Raji (cell line): ENCODE results near the gene MB.

ENCODE experiments used
- POLR2A ChIP-seq: IDR thresholded peaks from 2 replicates; pipeline ENCODE4 v1.6.1; 2011; ENCODE audit warnings: low read depth, low read length, control low read depth; ENCODE audit not compliant: insufficient read depth

Gene MB

DNA sequence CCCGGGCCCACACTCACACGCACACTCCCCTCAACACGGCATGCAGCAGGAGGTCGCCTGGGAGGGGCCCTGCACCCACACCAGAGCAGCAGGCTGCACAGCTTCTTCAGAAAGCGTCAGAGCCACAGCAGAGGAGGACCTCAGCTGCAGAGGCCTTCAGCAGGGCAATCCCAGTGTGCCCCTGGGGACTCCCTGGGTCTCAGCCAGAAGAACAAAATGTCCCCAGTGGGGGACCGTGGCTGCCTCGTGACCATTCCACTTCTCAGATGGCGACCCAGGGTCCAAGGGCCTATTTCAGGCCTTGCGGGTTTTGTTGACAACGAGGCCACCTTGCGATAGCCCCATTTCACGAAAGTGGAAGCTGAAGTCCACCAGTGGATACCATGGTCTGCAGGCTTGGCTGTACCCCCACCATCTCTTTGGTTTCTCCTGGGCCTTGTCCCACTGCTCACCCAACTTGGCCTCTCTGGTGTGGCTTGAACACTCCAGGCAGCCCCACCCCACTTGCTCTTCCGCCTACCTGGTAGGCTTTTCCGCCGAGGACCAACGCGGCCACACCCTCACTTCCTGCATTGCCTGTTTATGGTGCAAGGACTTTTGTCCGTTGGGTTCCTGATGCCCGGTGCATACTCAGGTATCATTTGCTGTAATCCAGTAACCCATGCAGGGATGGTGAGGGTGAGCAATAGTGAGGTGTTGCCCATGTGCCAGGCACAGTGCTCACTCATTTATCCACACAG lies 38.1 kb downstream of the MB start:
- no peak for TF ChIP-seq POLR2A

DNA sequence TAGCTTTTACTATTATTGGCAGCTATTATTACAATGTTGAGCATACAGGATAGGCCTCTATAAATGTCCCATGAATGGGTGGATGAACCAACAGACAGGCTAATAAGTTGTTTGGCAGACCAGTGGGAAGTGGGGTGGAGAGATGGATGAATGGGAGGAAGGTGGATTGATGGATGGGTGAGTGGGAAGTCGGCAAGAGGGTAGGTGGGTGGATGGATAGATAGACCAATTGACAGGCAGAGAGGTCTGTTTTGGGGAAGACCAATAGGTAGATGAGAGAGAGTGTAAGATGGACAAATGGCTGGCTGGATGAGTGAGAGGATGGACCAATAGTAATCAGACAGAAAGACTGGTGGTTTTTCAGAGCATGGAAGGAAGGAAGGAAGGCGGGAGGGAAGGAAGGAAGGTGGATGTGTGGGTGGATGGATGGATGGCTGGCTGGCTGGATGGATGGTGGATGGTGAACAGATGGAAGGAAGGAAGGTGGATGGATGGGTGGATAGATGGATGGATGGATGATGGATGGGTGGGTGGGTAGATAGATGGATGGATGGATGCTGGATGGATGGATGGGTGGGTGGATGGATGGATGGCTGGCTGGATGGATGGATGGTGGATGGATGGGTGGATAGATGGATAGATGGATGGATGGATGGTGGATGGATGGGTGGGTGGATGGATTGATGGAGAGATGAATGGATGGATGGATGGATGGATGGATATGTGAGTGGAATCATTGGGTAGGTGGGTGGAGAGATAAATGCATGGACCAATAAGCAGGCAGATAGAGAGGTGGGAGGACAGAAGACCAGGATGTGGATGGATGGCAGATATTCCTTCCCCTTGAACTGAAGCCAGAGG lies 39.1 kb downstream of the MB start:
- TF ChIP-seq POLR2A = no peak

DNA sequence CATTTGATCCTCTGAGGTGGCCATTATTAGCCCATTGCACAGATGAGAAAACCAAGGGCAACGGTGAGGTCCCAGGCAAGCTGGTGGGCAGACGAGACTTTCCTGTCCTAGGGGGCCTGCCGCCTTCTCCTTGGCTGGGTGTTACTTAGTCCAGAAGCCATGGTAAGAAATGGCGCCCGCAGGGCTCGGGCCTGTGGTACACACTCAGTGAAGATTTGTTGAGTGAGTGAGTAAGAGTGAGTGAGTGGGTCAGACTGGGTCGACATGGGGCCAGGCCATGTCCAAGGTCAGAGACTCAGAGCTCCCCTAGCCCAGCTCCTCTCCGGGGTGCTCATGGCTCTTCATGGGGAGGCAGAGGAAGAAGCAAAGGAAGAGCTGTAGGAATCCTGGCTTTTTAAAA lies 40.5 kb downstream of the MB start:
- TF ChIP-seq POLR2A = no peak

- no peak for TF ChIP-seq POLR2A
These were observed 41.9 kb downstream of the MB start for GRCh38 chr22:35575116-35575748.

- TF ChIP-seq POLR2A = no peak
These were observed 44.6 kb downstream of the MB start for GRCh38 chr22:35572556-35572955.

DNA sequence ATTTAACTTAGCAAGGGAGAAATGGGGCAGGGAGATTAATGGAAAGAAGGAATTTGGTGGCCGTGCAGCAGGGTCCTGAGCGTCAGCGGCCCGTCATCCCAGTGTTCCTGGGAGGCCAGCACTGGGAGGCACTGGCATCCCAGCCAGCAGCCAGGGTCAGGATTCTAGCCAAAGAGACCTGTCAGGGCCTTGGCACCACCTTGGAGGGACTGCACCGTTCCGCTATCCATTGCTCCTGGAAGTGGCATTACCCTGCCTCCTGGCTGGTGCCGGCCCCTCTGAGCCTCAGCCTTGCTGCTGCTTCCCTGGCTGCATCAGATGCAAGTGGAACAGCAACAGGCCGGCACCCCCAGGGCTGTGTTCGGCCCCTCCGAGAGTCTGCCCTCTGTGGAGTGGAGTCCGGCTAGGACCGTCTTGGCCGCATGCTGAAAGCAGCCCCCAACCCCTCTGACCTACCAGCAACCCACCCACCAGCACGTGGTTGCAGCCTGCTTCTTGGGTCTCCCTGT lies 46.4 kb downstream of the MB start:
- no peak for TF ChIP-seq POLR2A

- no peak for TF ChIP-seq POLR2A
These were observed 47.2 kb downstream of the MB start for GRCh38 chr22:35569916-35570315.

DNA sequence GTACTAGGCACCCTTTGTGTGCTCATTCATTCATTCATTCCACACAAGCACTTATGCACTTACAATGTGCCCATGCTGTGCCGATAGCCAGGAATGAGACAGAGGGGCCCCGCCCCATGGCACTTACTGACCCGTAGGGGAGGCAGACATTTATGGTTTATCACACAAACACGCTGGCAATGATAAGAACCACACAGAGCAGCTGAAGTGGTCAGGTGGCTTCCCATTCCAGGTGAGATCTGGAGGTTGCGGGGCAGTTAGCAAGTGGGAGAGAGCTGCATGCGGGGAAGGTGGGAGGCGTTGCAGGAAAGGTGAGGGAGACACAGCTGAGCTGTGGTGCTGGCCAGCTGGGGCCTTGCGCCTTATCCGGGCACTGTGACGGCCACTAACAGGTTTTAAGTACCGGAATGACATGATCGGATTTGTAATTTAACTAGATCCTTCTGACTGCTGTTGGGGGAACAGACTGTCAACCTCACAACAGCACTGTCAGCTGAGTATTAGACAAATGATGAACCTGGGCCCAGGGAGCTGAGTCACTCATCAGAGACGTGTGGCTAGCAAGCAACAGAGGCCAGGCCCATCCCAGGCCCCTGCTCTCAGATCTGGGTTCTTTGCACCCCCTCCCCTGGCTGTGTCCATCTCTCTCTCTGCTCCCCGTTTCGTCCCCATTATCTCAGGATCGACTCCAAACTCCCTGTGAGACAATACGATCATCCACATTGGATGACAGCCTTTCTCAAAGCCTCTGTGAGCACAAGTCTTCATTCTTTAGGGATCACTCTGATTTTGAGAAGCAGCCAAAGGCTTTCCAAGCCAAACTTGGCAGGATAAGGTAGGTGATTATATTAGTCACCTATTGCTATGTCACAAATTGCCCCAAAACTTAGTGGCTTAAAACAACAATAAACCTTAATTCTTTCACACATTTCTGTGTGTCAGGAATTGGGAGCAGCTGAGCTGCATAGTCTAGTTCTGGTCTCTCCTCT lies 48.1 kb downstream of the MB start:
- TF ChIP-seq POLR2A = no peak

GRCh38 chr22:35567351-35568141 lies 49.6 kb downstream of the MB start:
- TF ChIP-seq POLR2A = no peak

GRCh38 chr22:35564975-35565867 lies 51.9 kb downstream of the MB start:
- TF ChIP-seq POLR2A = no peak

DNA sequence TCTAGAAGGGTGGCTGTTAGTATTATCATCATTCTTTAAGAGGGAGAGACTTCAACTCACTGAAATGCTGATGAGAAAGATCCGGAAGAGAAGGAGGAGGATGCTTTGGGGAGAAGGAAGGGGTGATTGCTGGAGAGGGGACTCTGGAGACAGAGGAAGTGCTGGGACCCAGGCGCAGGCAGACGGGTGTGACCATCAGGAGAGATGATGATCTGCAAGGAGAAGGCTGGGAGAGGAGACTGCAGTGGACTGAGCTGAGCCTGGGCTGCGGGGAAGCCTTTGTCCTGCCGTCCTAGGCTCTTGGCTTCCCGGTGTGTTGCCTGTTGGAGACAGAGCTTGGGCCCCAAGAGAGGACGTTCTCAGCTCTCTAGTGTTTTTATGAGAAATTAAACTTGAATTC lies 53.9 kb downstream of the MB start:
- no peak for TF ChIP-seq POLR2A

DNA sequence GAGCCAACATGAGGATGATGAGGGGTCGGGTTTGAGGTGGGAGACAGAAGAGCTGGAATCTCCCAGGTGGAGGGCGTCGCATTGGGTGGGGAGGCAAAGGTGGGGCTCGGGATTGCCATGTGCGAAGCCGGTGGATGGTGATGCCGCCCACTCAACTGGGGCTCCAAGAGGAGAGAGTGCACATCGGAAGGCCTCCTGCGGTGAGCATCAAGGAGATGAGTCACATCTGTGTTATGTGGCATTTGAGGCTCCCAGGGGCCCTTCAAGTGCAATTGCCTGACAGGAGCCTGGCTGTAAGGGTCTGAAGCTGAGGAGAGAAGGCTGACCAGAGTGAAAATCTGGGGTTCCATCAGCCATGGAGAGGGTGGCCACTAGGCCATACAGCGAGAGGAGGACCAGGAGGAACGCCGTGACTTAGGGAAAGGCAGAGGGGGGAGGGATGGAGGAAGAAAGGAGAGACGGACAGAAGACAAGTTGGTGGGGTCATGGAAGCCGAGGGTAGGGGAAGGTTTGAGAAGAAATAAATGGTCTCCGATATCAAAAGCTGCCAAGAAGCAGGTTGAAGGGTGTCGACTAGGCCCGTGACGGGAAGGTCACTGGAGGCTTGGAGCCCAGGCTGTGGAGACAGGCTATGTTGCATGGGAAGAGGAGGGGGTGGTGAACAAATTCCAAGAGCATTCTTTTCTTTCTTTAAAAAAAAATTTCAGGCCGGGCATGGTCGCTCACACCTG lies 55.2 kb downstream of the MB start:
- no peak for TF ChIP-seq POLR2A

- no peak for TF ChIP-seq POLR2A
These were observed 56.3 kb downstream of the MB start for GRCh38 chr22:35560824-35561223.

- no peak for TF ChIP-seq POLR2A
These were observed 56.8 kb downstream of the MB start for GRCh38 chr22:35560366-35560765.
